ENCODE data around the gene NENF.
"Not testable (repeated sequence)": the region's sequence is repeated elsewhere in the genome, so short reads cannot be mapped to it uniquely, and the experiment has no call there.

NENF gene

GRCh38 chr1:212461916-212462660 is 29.4 kb downstream of the NENF start:
- DNase-seq, result no peak

GRCh38 chr1:212463565-212464285 is 31.0 kb downstream of the NENF start:
- DNase-seq, result no peak

- DNase-seq, result no peak
Measured at GRCh38 chr1:212465311-212465710, 32.6 kb downstream of the NENF start.

GRCh38 chr1:212466437-212466836 is 33.7 kb downstream of the NENF start:
- no peak for DNase-seq

GRCh38 chr1:212466898-212467650 is 34.4 kb downstream of the NENF start:
- no peak for DNase-seq

GRCh38 chr1:212467843-212468482 is 35.2 kb downstream of the NENF start:
- DNase-seq, result no peak

- DNase-seq, result peak; percentile 89
Measured at GRCh38 chr1:212470059-212470458, 37.3 kb downstream of the NENF start.

GRCh38 chr1:212471286-212471685 is 38.6 kb downstream of the NENF start:
- no peak for DNase-seq

- DNase-seq, result no peak
Measured at GRCh38 chr1:212471891-212472675, 39.4 kb downstream of the NENF start.

- no peak for DNase-seq
Measured at GRCh38 chr1:212473729-212474128, 41.0 kb downstream of the NENF start.

- DNase-seq, result no peak
Measured at GRCh38 chr1:212475151-212475550, 42.4 kb downstream of the NENF start.

GRCh38 chr1:212475831-212476230 is 43.1 kb downstream of the NENF start:
- DNase-seq, result not testable (repeated sequence)

GRCh38 chr1:212477014-212477679 is 44.4 kb downstream of the NENF start:
- peak; percentile 79 for DNase-seq

GRCh38 chr1:212477680-212478466 is 45.2 kb downstream of the NENF start:
- DNase-seq, result no peak

GRCh38 chr1:212478467-212479025 is 45.8 kb downstream of the NENF start:
- DNase-seq, result no peak

GRCh38 chr1:212479188-212479587 is 46.5 kb downstream of the NENF start:
- DNase-seq, result no peak

GRCh38 chr1:212480711-212481437 is 48.2 kb downstream of the NENF start:
- not testable (repeated sequence) for DNase-seq

- DNase-seq, result no peak
Measured at GRCh38 chr1:212481438-212481767, 48.7 kb downstream of the NENF start.

- no peak for DNase-seq
Measured at GRCh38 chr1:212482006-212482636, 49.4 kb downstream of the NENF start.

Measured in fibroblast of skin of right quadriceps (primary cell).